ENCODE results near the gene WDFY4. TPM values are rescaled to one million over a fixed set of nuclear protein-coding genes. Genes with fewer than 3 reads are reported as not detected.

Gene WDFY4
- total RNA-seq, 1 experiment from 2014 or later, result not detected

GRCh38 chr10:48897441-48897790, 212.7 kb downstream of the WDFY4 start:
- Histone ChIP-seq H3K79me2 (ENCODE audit: insufficient read depth, low read length) (no peaks in the 10 kb centered on the region), H3K4me2 (ENCODE audit: insufficient read depth, insufficient read length, low read length) (no peak overlapping the region), H3K9ac (ENCODE audit: extremely low read depth, insufficient read length, low read length) (no peak overlapping the region), H3K23me2 (ENCODE audit: insufficient read length, low read depth, low read length, poor library complexity, severe bottlenecking) (no peaks in the 10 kb centered on the region), H4K5ac (ENCODE audit: insufficient read length, low read depth, low read length) (no peak overlapping the region), H2AK5ac (ENCODE audit: insufficient read length, low read length) (no peak overlapping the region), H3K79me1 (ENCODE audit: insufficient read depth, low read depth, low read length, poor library complexity, severe bottlenecking) (no peaks in the 10 kb centered on the region), H2BK120ac (ENCODE audit: low read depth, low read length, poor library complexity, severe bottlenecking) (no peak overlapping the region), H2BK12ac (ENCODE audit: insufficient read length, low read depth, low read length) (no peak overlapping the region), H2BK15ac (ENCODE audit: low read depth, low read length) (no peak overlapping the region), H3K4ac (ENCODE audit: low read depth, low read length) (no peak overlapping the region), H3K18ac (ENCODE audit: insufficient read length, low read depth, low read length) (no peak overlapping the region), H3K23ac (ENCODE audit: insufficient read length, low read depth, low read length) (no peak overlapping the region), H2AFZ (ENCODE audit: low read length) (no peak overlapping the region), H3K9me3 (ENCODE audit: control insufficient read depth, low read depth, low read length) (no peaks in the 10 kb centered on the region), H3K56ac (ENCODE audit: insufficient read length, low read depth, low read length) (no peak overlapping the region), H3K4me1 (ENCODE audit: insufficient read depth, low read length) (no peaks in the 10 kb centered on the region), H3K27ac (ENCODE audit: insufficient read length, low read depth, low read length) (no peak overlapping the region), H3K27me3 (ENCODE audit: insufficient read depth, low read length) (no peaks in the 10 kb centered on the region), H2BK5ac (ENCODE audit: insufficient read length, low read length) (no peak overlapping the region), H2BK20ac (ENCODE audit: low read depth, low read length, poor library complexity, severe bottlenecking) (no peak overlapping the region), H4K20me1 (ENCODE audit: control insufficient read depth, insufficient read depth, insufficient read length) (no peaks in the 10 kb centered on the region), H3T11ph (ENCODE audit: low read length) (no peak overlapping the region), H4K91ac (ENCODE audit: insufficient read length, low read depth, low read length) (no peak overlapping the region), H4K8ac (replicated peaks; ENCODE audit: insufficient read length, low read depth, low read length) (no peak overlapping the region), H3K14ac (ENCODE audit: insufficient read depth, low read length) (no peak overlapping the region; the same call in 1 of the 2 replicates)
- no CpG with 5 or more reads among the region's 10 CpGs for WGBS (ENCODE audit: extremely low coverage, insufficient read length, low lambda C conversion rate)
- no peak for TF ChIP-seq CTCF (conservative IDR thresholded peaks at IDR 0.05)
- DNase-seq, result no peak
- Mint-ChIP-seq H3K36me3 (ENCODE audit: insufficient read depth in 1 of 3, low read depth in 3 of 3) (no peaks in the 10 kb centered on the region), H3K27ac (no peak overlapping the region), H3K4me3 (no peak overlapping the region), H3K4me1 (no peaks in the 10 kb centered on the region), H3K9me3 (no peaks in the 10 kb centered on the region), H3K27me3 (ENCODE audit: low read depth) (no peaks in the 10 kb centered on the region; the same call in 1 of the 2 replicates)

Data from H9 (cell line).